ENCODE data around the gene ELP2.

ELP2 gene

GRCh38 chr18:36124841-36125240, 4.9 kb upstream of the ELP2 start:
- in situ Hi-C loops (cut with MboI; ENCODE audit: low sequenced_read_pairs) = no loop called here

GRCh38 chr18:36126668-36127067, 3.0 kb upstream of the ELP2 start:
- in situ Hi-C loops (cut with MboI; ENCODE audit: low sequenced_read_pairs) = no loop called here

GRCh38 chr18:36127836-36128529, 1.7 kb upstream of the ELP2 start:
- in situ Hi-C loops (cut with MboI; ENCODE audit: low sequenced_read_pairs) = no loop called here

GRCh38 chr18:36128530-36128870, 1.2 kb upstream of the ELP2 start:
- in situ Hi-C loops (cut with MboI; ENCODE audit: low sequenced_read_pairs) = no loop called here

GRCh38 chr18:36128907-36129299, 796 bp upstream of the ELP2 start:
- in situ Hi-C loops (cut with MboI; ENCODE audit: low sequenced_read_pairs) = no loop called here

GRCh38 chr18:36130039-36130831, 536 bp downstream of the ELP2 start:
- in situ Hi-C loops (cut with MboI; ENCODE audit: low sequenced_read_pairs) = no loop called here

- in situ Hi-C loops (cut with MboI; ENCODE audit: low sequenced_read_pairs) = no loop called here
These were observed 1.4 kb downstream of the ELP2 start for GRCh38 chr18:36130883-36131653.

GRCh38 chr18:36131692-36132483, 2.2 kb downstream of the ELP2 start:
- in situ Hi-C loops (cut with MboI; ENCODE audit: low sequenced_read_pairs) = no loop called here

GRCh38 chr18:36132756-36133155, 3.1 kb downstream of the ELP2 start:
- in situ Hi-C loops (cut with MboI; ENCODE audit: low sequenced_read_pairs) = no loop called here

- in situ Hi-C loops (cut with MboI; ENCODE audit: low sequenced_read_pairs) = no loop called here
These were observed 5.6 kb downstream of the ELP2 start for GRCh38 chr18:36135264-36135663.

GRCh38 chr18:36139245-36139644, 9.5 kb downstream of the ELP2 start:
- in situ Hi-C loops (cut with MboI; ENCODE audit: low sequenced_read_pairs) = no loop called here

GRCh38 chr18:36141576-36141975, 11.9 kb downstream of the ELP2 start:
- in situ Hi-C loops (cut with MboI; ENCODE audit: low sequenced_read_pairs) = no loop called here

- in situ Hi-C loops (cut with MboI; ENCODE audit: low sequenced_read_pairs) = no loop called here
These were observed 13.1 kb downstream of the ELP2 start for GRCh38 chr18:36142751-36143150.

GRCh38 chr18:36143391-36143790, 13.7 kb downstream of the ELP2 start:
- in situ Hi-C loops (cut with MboI; ENCODE audit: low sequenced_read_pairs) = no loop called here

- in situ Hi-C loops (cut with MboI; ENCODE audit: low sequenced_read_pairs) = no loop called here
These were observed 20.0 kb downstream of the ELP2 start for GRCh38 chr18:36149514-36150289.

GRCh38 chr18:36152781-36153180, 23.1 kb downstream of the ELP2 start:
- in situ Hi-C loops (cut with MboI; ENCODE audit: low sequenced_read_pairs) = no loop called here

- in situ Hi-C loops (cut with MboI; ENCODE audit: low sequenced_read_pairs) = no loop called here
These were observed 23.5 kb downstream of the ELP2 start for GRCh38 chr18:36153203-36153602.

- in situ Hi-C loops (cut with MboI; ENCODE audit: low sequenced_read_pairs) = no loop called here
These were observed 24.1 kb downstream of the ELP2 start for GRCh38 chr18:36153771-36154170.

- in situ Hi-C loops (cut with MboI; ENCODE audit: low sequenced_read_pairs) = no loop called here
These were observed 26.4 kb downstream of the ELP2 start for GRCh38 chr18:36155851-36156757.

All from HL-60/S4 treated with retinoic acid at 250 ng/mL for 4 days and 3 days (cell line).